SK-MEL-5 (cell line): ENCODE measurements around the gene TRPM7. TPM values are rescaled to one million over a fixed set of nuclear protein-coding genes. Genes with fewer than 3 reads are reported as not detected.
"Not testable (repeated sequence)": the region's sequence is repeated elsewhere in the genome, so short reads cannot be mapped to it uniquely, and the experiment has no call there.

Source experiments
- DNase-seq: peaks from one replicate; pipeline ENCODE4 v3.0.0-alpha.2; 2016; ENCODE audit warnings: low read depth, low spot score
- in situ Hi-C: cut with HindIII; loops from 2 replicates; pipeline ENCODE4 v1.10.0; 2016; ENCODE audit warnings: low sequenced_read_pairs, high pct_unique_total_duplicates, low pct_unique_long_range_greater_than_20kb
- total RNA-seq: library from RNA; depleted of rRNA; stranded (reverse); fragments of >200 nt; shearing (Covaris generic); gene quantifications from 2 replicates; pipeline ENCODE4 v1.2.3, GENCODE V29; 2014

TRPM7 gene
- total RNA-seq, 1 experiment from 2014 or later, result 56.2 TPM

DNA sequence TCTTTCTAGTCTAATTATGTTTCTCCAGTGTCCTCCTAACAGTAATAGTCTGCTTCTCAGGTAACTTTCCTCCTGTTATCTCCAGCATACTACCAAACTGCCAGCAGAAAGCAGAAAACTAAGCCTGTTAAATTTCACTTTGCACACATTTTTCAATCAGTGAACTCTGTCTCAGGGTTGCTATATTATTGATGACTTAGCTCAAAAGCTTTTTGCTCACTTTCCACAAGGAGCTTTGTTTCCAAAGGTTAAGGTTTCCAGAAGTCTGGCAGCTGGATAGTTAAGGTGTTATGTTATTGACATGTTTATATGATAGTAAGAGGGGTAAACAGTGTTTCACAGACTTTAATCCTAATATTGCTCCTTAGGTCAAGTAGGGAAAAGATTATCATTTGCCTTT is 5.1 kb downstream of the TRPM7 start:
- in situ Hi-C loops, result no loop called here
- DNase-seq, result no peak

DNA sequence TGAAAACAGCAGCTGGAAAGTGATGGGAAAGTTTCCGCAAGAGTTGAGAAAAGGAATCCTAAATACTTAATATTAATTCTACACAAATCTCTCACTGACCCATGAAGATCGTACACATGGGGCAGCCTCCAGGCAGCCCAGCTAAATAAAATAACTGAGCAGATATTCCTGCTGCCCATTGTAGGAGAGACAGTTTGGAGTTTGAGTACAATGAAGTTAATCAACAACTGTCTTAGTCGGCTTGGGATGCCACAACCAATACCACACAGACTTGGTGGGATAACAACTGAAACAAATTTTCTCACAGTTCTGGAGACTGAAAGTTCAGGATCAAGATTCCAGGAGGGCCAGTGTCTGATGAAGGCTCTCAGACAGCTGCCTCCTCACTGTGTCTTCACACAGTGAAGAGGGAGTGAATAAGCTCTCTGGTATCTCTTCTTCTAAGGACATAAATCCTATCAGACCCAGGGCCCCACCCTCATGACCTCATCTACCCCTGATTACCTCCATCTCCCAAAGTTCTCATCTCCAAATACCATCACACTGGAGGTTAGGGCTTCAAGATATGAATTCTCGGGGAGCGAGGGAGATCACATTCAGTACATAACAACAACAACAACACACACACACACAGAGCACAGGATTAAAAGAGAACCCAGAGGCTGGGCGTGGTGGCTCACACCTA is 9.7 kb downstream of the TRPM7 start:
- in situ Hi-C loops, result no loop called here
- DNase-seq, result no peak

DNA sequence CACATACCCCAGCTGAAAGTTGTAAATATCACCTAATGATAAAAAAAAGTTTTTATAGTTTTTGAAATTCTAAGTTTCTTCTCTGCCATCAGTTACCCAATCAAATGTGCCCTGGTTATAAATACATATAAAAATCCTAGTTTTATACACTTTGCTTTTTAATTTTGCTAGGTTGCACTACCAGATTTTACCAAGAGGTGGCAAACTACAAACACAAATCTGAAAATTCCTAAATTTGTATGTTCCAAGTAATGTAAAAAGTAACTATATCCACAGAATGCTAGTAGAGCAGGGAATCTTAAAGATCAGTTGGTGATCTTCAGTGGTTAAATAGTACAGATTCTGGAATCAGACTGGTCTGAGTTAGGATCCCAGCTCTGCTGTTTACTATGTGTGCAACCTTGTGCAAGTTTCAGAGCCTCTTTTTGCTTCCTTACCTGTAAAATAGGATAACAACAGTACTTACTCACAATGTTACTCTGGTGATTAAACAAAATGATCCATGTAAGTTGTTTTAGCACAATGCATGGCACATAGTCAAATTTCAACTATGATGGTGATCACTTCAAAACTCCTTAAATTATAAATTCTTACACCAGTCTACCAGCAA is 11.0 kb downstream of the TRPM7 start:
- in situ Hi-C loops, result no loop called here
- DNase-seq, result peak; percentile 55

DNA sequence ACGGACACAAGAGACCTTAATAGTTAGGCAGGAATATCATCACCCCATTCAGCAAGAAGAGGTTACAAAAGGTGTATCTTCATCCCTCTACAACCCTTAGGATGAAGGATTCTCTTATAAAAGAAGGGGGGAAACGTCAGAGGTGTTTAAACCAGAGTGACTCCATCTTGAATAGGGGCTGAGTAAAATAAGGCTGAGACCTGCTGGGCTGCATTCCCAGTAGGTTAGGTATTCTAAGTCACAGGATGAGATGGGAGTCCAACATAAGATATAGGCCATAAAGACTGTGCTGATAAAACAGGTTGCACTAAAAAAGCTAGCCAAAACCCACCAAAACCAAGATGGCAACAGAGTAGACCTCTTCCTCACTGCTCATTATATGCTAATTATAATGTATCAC is 16.5 kb downstream of the TRPM7 start:
- in situ Hi-C loops, result no loop called here
- DNase-seq, result no peak

GRCh38 chr15:50669611-50670010 is 17.0 kb downstream of the TRPM7 start:
- in situ Hi-C loops, result no loop called here
- DNase-seq, result no peak

- in situ Hi-C loops, result no loop called here
- no peak for DNase-seq
These were observed 20.7 kb downstream of the TRPM7 start for GRCh38 chr15:50665938-50666337.

- no peak for DNase-seq
- in situ Hi-C loops, result no loop called here
These were observed 31.0 kb downstream of the TRPM7 start for GRCh38 chr15:50655555-50655954.

DNA sequence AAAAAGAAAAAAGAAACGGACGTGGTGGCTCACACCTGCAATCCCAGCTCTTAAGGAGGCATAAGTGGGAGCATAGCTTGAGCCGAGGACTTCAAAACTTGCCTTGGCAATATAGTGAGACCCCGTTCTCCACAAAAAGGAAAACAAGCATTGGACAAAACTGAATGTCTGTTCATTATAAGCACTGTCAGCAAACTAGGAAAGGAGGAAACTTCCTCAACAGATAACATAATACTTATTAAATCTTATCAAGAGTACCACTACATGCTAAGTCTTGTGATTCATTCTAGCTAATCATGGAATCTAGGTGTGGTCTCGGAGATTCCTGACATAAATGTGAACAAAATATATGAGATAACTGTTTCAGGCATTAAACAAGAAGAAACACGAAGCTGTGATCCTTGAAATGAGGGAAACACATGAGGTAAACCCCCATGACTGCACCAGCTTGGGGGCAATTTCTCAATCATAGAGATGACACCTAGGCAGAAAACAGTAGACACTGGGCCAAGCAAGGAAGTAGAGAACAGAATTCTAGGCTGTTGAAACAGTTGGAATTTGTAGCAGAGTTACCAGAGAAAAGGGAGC is 33.3 kb downstream of the TRPM7 start:
- no peak for DNase-seq
- in situ Hi-C loops, result no loop called here

GRCh38 chr15:50652671-50653070 is 33.9 kb downstream of the TRPM7 start:
- in situ Hi-C loops, result no loop called here
- no peak for DNase-seq

DNA sequence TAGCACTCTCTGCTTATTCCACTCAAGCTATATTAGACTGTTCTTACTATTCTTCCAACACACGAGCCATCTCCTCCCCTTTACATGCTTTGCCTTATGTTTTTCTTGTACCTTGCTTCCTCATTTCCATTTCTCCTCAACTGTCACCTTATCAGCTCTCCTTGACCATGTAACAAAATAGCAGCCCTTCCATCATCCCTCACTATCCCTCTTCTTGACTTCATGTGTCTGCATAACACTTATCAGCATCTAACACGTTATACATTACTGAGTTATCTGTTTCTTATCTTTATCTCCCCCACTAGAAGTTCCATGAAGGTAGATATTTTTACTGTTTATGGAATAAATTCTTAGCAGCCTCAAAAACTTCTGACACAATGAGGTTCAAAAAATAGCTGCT is 45.3 kb downstream of the TRPM7 start:
- in situ Hi-C loops, result no loop called here
- DNase-seq, result no peak

- in situ Hi-C loops, result no loop called here
- no peak for DNase-seq
These were observed 50.5 kb downstream of the TRPM7 start for GRCh38 chr15:50636146-50636545.

DNA sequence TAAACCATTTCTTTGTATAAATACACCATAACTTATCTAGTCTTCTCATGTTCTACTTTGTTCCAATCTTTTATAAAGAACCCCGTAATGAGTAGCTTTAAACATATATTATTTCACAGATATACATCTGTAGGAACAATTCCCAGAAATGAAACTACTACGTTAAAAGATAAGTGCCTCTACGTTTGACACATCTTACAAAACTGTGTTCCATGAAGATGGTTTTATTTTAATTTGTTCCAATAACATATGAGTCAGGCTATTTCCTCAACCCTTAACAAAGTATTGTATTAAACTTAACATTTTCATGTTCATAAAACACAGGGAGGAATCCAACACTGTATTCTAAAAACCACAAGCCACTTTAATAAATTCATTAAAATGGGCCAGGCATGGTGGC is 52.9 kb downstream of the TRPM7 start:
- DNase-seq, result no peak
- in situ Hi-C loops, result no loop called here

DNA sequence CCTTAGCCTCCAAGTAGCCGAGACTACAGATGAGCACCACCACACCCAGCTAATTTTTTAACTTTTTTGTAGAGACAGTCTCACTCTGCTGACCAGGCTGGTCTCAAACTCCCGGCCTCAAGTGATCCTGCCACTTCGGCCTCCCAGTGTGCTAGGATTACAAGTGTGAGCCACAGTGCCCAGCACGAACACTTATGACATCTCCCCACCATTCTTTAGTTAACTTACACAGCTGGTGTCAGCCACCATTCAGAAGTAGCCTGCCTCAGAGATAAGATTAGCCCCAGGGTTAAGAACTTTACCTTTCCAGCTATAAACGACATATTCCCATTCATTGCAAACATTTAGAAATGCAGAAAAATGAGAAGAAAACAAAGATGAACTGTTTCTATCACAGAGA is 58.2 kb downstream of the TRPM7 start:
- in situ Hi-C loops, result no loop called here
- no peak for DNase-seq

DNA sequence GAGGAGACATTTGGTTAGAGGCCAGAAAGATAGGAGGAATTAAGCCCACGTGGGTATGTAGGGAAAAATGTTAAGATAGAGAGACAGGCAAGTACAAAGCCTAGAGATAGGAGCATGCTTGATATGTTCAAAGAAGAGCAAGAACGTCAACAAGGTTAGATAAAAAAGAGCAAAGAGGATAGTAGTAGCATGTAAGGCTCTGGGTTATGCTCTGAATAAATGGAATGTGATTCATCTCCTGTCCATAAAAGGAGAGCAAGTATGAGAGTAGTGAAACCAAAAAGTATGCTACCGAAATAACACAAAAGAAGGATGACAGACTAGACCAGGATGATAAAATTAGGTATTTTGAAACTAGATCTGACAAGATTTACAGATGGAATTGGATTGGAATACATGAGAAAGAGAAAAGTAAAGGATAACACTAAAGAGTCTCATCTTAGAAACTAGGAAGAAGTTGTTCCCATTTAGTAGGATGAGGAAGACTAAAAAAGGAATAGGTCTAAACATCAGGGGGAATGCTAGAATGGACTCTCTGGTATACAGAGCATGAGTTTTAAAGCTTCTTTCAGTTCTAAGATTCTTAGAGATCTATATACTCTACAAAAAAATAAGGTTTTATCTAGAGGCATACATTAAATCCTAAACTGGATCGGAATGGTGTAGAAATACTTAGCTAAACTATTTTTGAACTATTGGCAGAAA is 59.1 kb downstream of the TRPM7 start:
- DNase-seq, result no peak
- in situ Hi-C loops, result no loop called here

DNA sequence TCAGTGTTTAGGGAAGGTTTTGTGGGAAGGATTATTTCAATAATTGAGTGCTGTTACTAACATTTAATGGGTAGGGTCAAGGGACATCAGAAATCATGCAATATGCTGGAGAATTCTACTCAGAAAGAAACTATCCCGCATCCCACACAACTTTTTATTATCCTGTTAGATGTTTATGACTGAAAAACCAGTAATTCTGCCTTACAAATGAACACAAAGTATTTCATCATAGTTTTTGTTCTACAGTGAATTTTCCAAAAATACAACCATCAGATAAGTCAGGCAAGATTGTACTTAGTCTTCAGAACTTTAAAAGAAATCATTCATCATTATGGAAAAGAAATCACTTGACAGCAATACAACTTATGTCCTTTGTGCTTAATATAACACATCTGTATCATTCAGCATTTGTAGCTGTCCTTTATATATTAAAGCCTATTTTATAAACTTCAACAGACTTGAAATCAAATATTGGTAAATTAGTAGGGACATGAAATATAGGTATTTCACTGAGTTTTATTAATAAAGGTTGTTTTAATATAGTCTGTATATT is 61.9 kb downstream of the TRPM7 start:
- in situ Hi-C loops, result no loop called here
- no peak for DNase-seq

- peak; percentile 53 for DNase-seq
- in situ Hi-C loops, result not testable (repeated sequence)
These were observed 64.1 kb downstream of the TRPM7 start for GRCh38 chr15:50622361-50622943.

- DNase-seq, in situ Hi-C loops: not testable (repeated sequence)
These were observed 69.6 kb downstream of the TRPM7 start for GRCh38 chr15:50616960-50617359.

DNA sequence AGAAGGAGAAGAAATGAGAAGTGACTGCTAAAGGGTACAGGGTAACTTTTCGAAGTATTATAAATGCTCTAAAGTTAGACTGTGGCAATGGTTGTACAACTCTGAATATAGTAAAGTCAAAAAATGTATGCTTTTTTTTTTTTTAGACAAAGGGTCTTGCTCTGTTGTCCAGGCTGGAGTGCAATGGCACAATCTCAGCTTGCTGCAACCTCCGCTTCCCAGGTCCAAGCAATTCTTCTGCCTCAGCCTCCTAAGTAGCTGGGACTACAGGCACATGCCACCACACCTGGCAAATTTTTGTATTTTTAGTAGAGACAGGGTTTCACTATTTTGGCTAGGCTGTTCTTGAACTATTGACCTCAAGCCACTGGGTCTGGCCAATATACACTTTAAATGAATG is 70.0 kb downstream of the TRPM7 start:
- DNase-seq, in situ Hi-C loops: not testable (repeated sequence)
